IMR-90 (cell line): ENCODE measurements around the gene CHRNB4.

ENCODE experiments used
- BHLHE40 ChIP-seq: fragments of 150-350 bp; IDR thresholded peaks from 2 replicates; pipeline ENCODE4 v1.6.1; 2016; ENCODE audit warnings: mild to moderate bottlenecking, low read depth, low read length
- CEBPB ChIP-seq: IDR thresholded peaks from 2 replicates; pipeline ENCODE4 v1.6.1; 2012; ENCODE audit warnings: low read depth, low read length, improper control_type of control experiment
- CTCF ChIP-seq: conservative IDR thresholded peaks from 2 replicates; pipeline ENCODE4 v1.5.1; 2012; ENCODE audit warnings: mild to moderate bottlenecking, low read depth, low read length, improper control_type of control experiment
- FOS ChIP-seq: fragments of 150-350 bp; IDR thresholded peaks from 2 replicates; pipeline ENCODE4 v1.6.1; 2016; ENCODE audit warnings: low read depth, low read length
- MAZ ChIP-seq: IDR thresholded peaks from 2 replicates; pipeline ENCODE4 v1.6.1; 2012; ENCODE audit warnings: low read depth, mild to moderate bottlenecking, low read length, improper control_type of control experiment, moderate library complexity, borderline replicate concordance
- POLR2A ChIP-seq: IDR thresholded peaks from 2 replicates; pipeline ENCODE4 v1.6.1; 2012; ENCODE audit warnings: mild to moderate bottlenecking, low read depth, low read length
- RAD21 ChIP-seq: IDR thresholded peaks from 2 replicates; pipeline ENCODE4 v1.6.1; 2012; ENCODE audit warnings: low read length, improper control_type of control experiment
- RCOR1 ChIP-seq: IDR thresholded peaks from 2 replicates; pipeline ENCODE4 v1.6.1; 2012; ENCODE audit warnings: mild to moderate bottlenecking, low read length, improper control_type of control experiment; ENCODE audit not compliant: insufficient replicate concordance
- RFX5 ChIP-seq: IDR thresholded peaks from 2 replicates; pipeline ENCODE4 v1.8.0; 2012; ENCODE audit warnings: low read depth, mild to moderate bottlenecking, low read length, moderate library complexity
- SMC3 ChIP-seq: fragments of 150-350 bp; IDR thresholded peaks from 2 replicates; pipeline ENCODE4 v1.6.1; 2016; ENCODE audit warnings: low read depth, mild to moderate bottlenecking, antibody characterized with exemption, low read length, moderate library complexity
- USF2 ChIP-seq: fragments of 150-350 bp; IDR thresholded peaks from 2 replicates; pipeline ENCODE4 v1.6.1; 2017; ENCODE audit warnings: mild to moderate bottlenecking, antibody characterized with exemption, low read length, low read depth

DNA sequence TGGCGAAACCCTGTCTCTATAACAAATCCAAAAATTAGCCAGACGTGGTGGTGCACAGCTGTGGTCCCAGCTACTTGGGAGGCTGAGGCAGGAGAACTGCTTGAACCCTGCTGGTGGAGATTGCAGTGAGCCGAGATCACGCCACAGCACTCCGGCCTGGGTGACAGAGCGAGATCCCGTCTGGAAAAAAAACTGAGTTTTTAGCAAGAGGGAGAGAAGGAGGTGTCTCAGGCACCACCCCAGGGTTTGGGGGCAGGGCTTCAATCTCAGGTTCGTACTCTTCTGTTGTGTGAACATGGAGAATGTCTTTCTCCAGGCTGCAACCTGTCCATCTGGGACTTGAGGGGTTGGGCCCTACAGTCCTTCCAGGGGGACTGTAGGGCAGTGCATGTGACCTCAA is 22.9 kb downstream of the CHRNB4 start:
- no peak for TF ChIP-seq CTCF
- no peak for TF ChIP-seq POLR2A
- TF ChIP-seq USF2 = no peak
- TF ChIP-seq RFX5 = no peak
- TF ChIP-seq RAD21 = no peak
- TF ChIP-seq SMC3 = no peak
- TF ChIP-seq CEBPB = no peak
- TF ChIP-seq MAZ = no peak
- no peak for TF ChIP-seq RCOR1
- TF ChIP-seq FOS = no peak
- TF ChIP-seq BHLHE40 = no peak
